ENCODE data around the gene CABYR. TPM values are rescaled to one million over a fixed set of nuclear protein-coding genes. Genes with fewer than 3 reads are reported as not detected.
A peak's percentile ranks its signal among the peaks of the same experiment; 100 is the strongest.

Gene CABYR
- polyA plus RNA-seq, 1 of the 3 experiments (the other 2 are of a cell fraction), result 15.2 TPM

DNA sequence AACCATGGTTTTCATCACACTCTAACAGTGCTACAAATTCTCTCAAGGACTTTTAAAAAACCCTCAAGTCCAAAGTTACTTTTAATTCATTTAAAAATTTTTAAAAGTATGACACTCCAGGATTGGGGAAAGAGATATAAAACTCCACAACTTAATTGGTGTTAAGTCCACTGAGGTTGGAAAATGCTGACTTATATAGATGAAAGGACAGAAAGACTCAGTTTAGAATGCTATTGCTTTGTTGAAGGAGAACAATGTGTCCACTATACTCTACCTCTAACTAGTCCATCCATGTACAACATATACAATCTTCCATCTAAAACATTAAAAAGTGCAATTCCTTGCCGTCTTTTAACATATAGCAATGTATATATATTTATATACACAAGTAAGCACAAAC, 41.2 kb downstream of the CABYR start:
- H3K36me3 ChIP-seq (replicated peaks in 1 of 2; ENCODE audit: control insufficient read depth in 1 of 2, insufficient read depth in 2 of 2, low read length in 1 of 2), result peaks cover 2 to 3% of the 10 kb centered on the region in 2 experiments
- ChIA-PET CTCF (interaction anchor here (1.3 kb wide), 2 partner anchors 9 to 180 kb away, joined by 3 read pairs; no protein-coding TSS in a partner anchor), POLR2A (no interaction called here)
- H2AFZ ChIP-seq (ENCODE audit: low read depth), result no peak overlapping the region
- H3K9ac ChIP-seq, result no peak overlapping the region
- H3K27ac ChIP-seq (ENCODE audit: low read depth in 2 of 2, low read length in 1 of 2), result no peak overlapping the region
- no peak for DNase-seq
- H3K79me2 ChIP-seq (ENCODE audit: insufficient read depth), result no peaks in the 10 kb centered on the region
- no peaks in the 10 kb centered on the region for H3K27me3 ChIP-seq (ENCODE audit: insufficient read depth)
- H3K4me1 ChIP-seq (ENCODE audit: control insufficient read depth in 1 of 2, insufficient read depth in 2 of 2, low read depth in 1 of 2, low read length in 1 of 2), result no peaks in the 10 kb centered on the region
- no peaks in the 10 kb centered on the region for H3K9me3 ChIP-seq
- WGBS (ENCODE audit: low lambda C conversion rate), result 93% methylated on average over 1 of the region's 1 CpG
- H4K20me1 ChIP-seq (ENCODE audit: insufficient read depth), result no peaks in the 10 kb centered on the region
- H3K4me3 ChIP-seq (ENCODE audit: low read depth in 2 of 2, low read length in 1 of 2), result no peak overlapping the region
- TF ChIP-seq FOSL2 (IDR thresholded peaks at IDR 0.05; ENCODE audit: borderline replicate concordance, low read depth), result no peak
- TF ChIP-seq SMC3 (IDR thresholded peaks at IDR 0.05; ENCODE audit: low read depth, low read length), result no peak
- TF ChIP-seq, protein P1, sequence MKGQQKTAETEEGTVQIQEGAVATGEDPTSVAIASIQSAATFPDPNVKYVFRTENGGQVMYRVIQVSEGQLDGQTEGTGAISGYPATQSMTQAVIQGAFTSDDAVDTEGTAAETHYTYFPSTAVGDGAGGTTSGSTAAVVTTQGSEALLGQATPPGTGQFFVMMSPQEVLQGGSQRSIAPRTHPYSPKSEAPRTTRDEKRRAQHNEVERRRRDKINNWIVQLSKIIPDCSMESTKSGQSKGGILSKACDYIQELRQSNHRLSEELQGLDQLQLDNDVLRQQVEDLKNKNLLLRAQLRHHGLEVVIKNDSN (IDR thresholded peaks at IDR 0.05; ENCODE audit: borderline replicate concordance, low read depth), result no peak
- TF ChIP-seq, protein P2, sequence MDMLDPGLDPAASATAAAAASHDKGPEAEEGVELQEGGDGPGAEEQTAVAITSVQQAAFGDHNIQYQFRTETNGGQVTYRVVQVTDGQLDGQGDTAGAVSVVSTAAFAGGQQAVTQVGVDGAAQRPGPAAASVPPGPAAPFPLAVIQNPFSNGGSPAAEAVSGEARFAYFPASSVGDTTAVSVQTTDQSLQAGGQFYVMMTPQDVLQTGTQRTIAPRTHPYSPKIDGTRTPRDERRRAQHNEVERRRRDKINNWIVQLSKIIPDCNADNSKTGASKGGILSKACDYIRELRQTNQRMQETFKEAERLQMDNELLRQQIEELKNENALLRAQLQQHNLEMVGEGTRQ (IDR thresholded peaks at IDR 0.05; ENCODE audit: borderline replicate concordance, low read depth, low read length), result no peak
- no peak for TF ChIP-seq FOXM1 (IDR thresholded peaks at IDR 0.05; ENCODE audit: low read depth)
- no peak for TF ChIP-seq EZH2phosphoT487 (IDR thresholded peaks at IDR 0.05; ENCODE audit: borderline replicate concordance, low read depth)
- TF ChIP-seq GABPA (IDR thresholded peaks at IDR 0.05; ENCODE audit: low read depth), result no peak
- TF ChIP-seq TAF1 (IDR thresholded peaks at IDR 0.05; ENCODE audit: borderline replicate concordance, low read depth, low read length), result no peak
- TF ChIP-seq EP300 (IDR thresholded peaks at IDR 0.05; ENCODE audit: borderline replicate concordance in 1 of 2, low read depth in 1 of 2, low read length in 1 of 2), result no peak
- no peak for TF ChIP-seq TEAD4 (IDR thresholded peaks at IDR 0.05; ENCODE audit: borderline replicate concordance, insufficient read depth)
- no peak overlapping the region for H3K4me2 ChIP-seq
- no peaks in the 10 kb centered on the region for H3F3A ChIP-seq (replicated peaks; ENCODE audit: insufficient read depth)
- H3K9me2 ChIP-seq, result no peaks in the 10 kb centered on the region

DNA sequence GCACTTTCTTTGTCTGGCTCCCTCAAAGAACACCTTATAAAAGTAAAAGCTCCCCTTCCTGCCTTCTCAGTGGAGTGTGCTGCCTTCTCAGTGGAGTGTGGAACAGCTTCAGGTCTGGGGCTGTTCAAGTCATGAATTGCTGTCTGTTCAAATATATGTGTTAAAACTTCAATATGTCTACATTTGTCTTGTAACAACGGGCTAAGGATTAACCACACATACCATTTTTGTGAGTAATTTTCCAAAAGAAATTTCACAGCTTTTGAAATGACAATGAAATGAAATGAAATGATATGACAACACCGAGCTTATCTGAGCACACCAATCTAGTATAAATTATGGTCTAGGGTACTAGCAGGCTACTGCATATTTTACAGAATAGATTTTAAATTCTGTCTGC, 42.9 kb downstream of the CABYR start:
- Histone ChIP-seq H3K9ac (no peak overlapping the region), H3K4me3 (ENCODE audit: low read depth in 2 of 2, low read length in 1 of 2) (no peak overlapping the region), H3K4me2 (no peak overlapping the region), H3K79me2 (ENCODE audit: insufficient read depth) (no peaks in the 10 kb centered on the region), H3K9me3 (no peaks in the 10 kb centered on the region), H3K4me1 (ENCODE audit: control insufficient read depth in 1 of 2, insufficient read depth in 2 of 2, low read depth in 1 of 2, low read length in 1 of 2) (no peaks in the 10 kb centered on the region; a peak in 1 of 4 replicates), H3K27ac (ENCODE audit: low read depth in 2 of 2, low read length in 1 of 2) (no peak overlapping the region), H3K9me2 (no peaks in the 10 kb centered on the region), H3K27me3 (ENCODE audit: insufficient read depth) (no peaks in the 10 kb centered on the region), H2AFZ (ENCODE audit: low read depth) (no peak overlapping the region), H4K20me1 (ENCODE audit: insufficient read depth) (no peaks in the 10 kb centered on the region), H3F3A (replicated peaks; ENCODE audit: insufficient read depth) (peaks cover 7% of the 10 kb centered on the region), H3K36me3 (replicated peaks in 1 of 2; ENCODE audit: control insufficient read depth in 1 of 2, insufficient read depth in 2 of 2, low read length in 1 of 2) (peaks cover 2 to 3% of the 10 kb centered on the region in 2 experiments)
- CTCF ChIA-PET, result interaction anchor here (1.0 to 1.6 kb wide), 4 partner anchors 10 to 307 kb away, joined by 3 to 7 read pairs (median 3); no protein-coding TSS in a partner anchor
- TF ChIP-seq, protein P3, sequence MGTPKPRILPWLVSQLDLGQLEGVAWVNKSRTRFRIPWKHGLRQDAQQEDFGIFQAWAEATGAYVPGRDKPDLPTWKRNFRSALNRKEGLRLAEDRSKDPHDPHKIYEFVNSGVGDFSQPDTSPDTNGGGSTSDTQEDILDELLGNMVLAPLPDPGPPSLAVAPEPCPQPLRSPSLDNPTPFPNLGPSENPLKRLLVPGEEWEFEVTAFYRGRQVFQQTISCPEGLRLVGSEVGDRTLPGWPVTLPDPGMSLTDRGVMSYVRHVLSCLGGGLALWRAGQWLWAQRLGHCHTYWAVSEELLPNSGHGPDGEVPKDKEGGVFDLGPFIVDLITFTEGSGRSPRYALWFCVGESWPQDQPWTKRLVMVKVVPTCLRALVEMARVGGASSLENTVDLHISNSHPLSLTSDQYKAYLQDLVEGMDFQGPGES (IDR thresholded peaks at IDR 0.05; ENCODE audit: low read depth, low read length), result no peak
- TF ChIP-seq, protein P4, sequence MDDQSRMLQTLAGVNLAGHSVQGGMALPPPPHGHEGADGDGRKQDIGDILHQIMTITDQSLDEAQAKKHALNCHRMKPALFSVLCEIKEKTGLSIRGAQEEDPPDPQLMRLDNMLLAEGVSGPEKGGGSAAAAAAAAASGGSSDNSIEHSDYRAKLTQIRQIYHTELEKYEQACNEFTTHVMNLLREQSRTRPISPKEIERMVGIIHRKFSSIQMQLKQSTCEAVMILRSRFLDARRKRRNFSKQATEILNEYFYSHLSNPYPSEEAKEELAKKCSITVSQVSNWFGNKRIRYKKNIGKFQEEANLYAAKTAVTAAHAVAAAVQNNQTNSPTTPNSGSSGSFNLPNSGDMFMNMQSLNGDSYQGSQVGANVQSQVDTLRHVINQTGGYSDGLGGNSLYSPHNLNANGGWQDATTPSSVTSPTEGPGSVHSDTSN (IDR thresholded peaks at IDR 0.05), result peak; percentile 43
- 38% methylated on average over 2 of the region's 2 CpGs for WGBS (ENCODE audit: low lambda C conversion rate)
- no peak for DNase-seq
- POLR2A ChIA-PET, result no interaction called here
